ENCODE data around the gene GATB. TPM values are rescaled to one million over a fixed set of nuclear protein-coding genes. Genes with fewer than 3 reads are reported as not detected.

GATB gene
- total RNA-seq, 6 experiments from 2014 or later, result 23.1 to 28.2 (median 24.4) TPM

DNA sequence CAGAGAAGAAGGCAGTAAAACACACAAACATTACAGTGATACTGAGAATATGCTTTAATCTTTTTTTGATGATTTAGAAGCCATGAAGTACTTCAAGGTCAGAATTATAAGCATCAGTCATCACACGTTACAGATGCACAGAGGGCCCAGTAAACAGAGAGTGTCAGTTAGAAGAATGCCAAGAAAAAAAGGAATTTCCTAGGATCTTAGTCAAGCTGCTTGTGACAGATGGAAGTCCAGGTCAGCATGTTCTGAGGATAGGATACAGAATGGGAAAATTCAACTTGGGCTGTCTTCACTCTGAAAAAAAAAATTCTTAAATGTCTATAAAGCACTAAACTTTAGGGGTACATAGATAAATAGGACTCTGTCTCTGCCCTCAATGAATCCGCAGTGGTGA, 38.9 kb downstream of the GATB start:
- H3K27me3 Mint-ChIP-seq (ENCODE audit: insufficient read depth), result no peaks in the 10 kb centered on the region
- no peaks in the 10 kb centered on the region for H3K9me3 Mint-ChIP-seq
- H3K4me1 Mint-ChIP-seq (ENCODE audit: low read depth), result peaks cover 17% of the 10 kb centered on the region; the same call in 1 of the 2 replicates
- no peaks in the 10 kb centered on the region; the same call in 1 of the 2 replicates for H3K36me3 Mint-ChIP-seq (ENCODE audit: low read depth)
- H3K4me3 Mint-ChIP-seq, result no peak overlapping the region
- no peak for DNase-seq
- H3K27ac Mint-ChIP-seq, result no peak overlapping the region
- TF ChIP-seq, protein P1, sequence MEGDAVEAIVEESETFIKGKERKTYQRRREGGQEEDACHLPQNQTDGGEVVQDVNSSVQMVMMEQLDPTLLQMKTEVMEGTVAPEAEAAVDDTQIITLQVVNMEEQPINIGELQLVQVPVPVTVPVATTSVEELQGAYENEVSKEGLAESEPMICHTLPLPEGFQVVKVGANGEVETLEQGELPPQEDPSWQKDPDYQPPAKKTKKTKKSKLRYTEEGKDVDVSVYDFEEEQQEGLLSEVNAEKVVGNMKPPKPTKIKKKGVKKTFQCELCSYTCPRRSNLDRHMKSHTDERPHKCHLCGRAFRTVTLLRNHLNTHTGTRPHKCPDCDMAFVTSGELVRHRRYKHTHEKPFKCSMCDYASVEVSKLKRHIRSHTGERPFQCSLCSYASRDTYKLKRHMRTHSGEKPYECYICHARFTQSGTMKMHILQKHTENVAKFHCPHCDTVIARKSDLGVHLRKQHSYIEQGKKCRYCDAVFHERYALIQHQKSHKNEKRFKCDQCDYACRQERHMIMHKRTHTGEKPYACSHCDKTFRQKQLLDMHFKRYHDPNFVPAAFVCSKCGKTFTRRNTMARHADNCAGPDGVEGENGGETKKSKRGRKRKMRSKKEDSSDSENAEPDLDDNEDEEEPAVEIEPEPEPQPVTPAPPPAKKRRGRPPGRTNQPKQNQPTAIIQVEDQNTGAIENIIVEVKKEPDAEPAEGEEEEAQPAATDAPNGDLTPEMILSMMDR (IDR thresholded peaks at IDR 0.05), result no peak

- no peak for DNase-seq
- TF ChIP-seq, protein P1 (IDR thresholded peaks at IDR 0.05), result no peak
- Mint-ChIP-seq H3K4me1 (ENCODE audit: low read depth) (peaks cover 17% of the 10 kb centered on the region; the same call in 1 of the 2 replicates), H3K9me3 (no peaks in the 10 kb centered on the region), H3K27ac (no peak overlapping the region; the same call in 1 of the 2 replicates), H3K36me3 (ENCODE audit: low read depth) (no peaks in the 10 kb centered on the region; the same call in 1 of the 2 replicates), H3K4me3 (no peak overlapping the region), H3K27me3 (ENCODE audit: insufficient read depth) (no peaks in the 10 kb centered on the region)
These were observed 39.3 kb downstream of the GATB start for GRCh38 chr4:151721466-151721865.

GRCh38 chr4:151719956-151720334, 40.9 kb downstream of the GATB start:
- no peaks in the 10 kb centered on the region; the same call in 1 of the 2 replicates for H3K27me3 Mint-ChIP-seq (ENCODE audit: insufficient read depth)
- no peaks in the 10 kb centered on the region for H3K9me3 Mint-ChIP-seq
- no peak overlapping the region for H3K4me3 Mint-ChIP-seq
- no peaks in the 10 kb centered on the region; the same call in 1 of the 2 replicates for H3K36me3 Mint-ChIP-seq (ENCODE audit: low read depth)
- DNase-seq, result no peak
- H3K27ac Mint-ChIP-seq, result no peak overlapping the region
- H3K4me1 Mint-ChIP-seq (ENCODE audit: low read depth), result peaks cover 17% of the 10 kb centered on the region; the same call in 1 of the 2 replicates
- TF ChIP-seq, protein P1 (IDR thresholded peaks at IDR 0.05), result no peak

GRCh38 chr4:151718984-151719955, 41.5 kb downstream of the GATB start:
- TF ChIP-seq, protein P1 (IDR thresholded peaks at IDR 0.05), result no peak
- no peak for DNase-seq
- Mint-ChIP-seq H3K9me3 (no peaks in the 10 kb centered on the region), H3K4me1 (ENCODE audit: low read depth) (peaks cover 17% of the 10 kb centered on the region; the same call in 1 of the 2 replicates), H3K36me3 (ENCODE audit: low read depth) (no peaks in the 10 kb centered on the region; the same call in 1 of the 2 replicates), H3K27ac (no peak overlapping the region), H3K4me3 (no peak overlapping the region), H3K27me3 (ENCODE audit: insufficient read depth) (no peaks in the 10 kb centered on the region; the same call in 1 of the 2 replicates)

GRCh38 chr4:151717909-151718628, 42.7 kb downstream of the GATB start:
- Mint-ChIP-seq H3K4me1 (ENCODE audit: low read depth) (peaks cover 9% of the 10 kb centered on the region; the same call in 1 of the 2 replicates), H3K27ac (no peak overlapping the region), H3K4me3 (no peak overlapping the region), H3K9me3 (no peaks in the 10 kb centered on the region), H3K36me3 (ENCODE audit: low read depth) (no peaks in the 10 kb centered on the region; the same call in 1 of the 2 replicates), H3K27me3 (ENCODE audit: insufficient read depth) (no peaks in the 10 kb centered on the region; the same call in 1 of the 2 replicates)
- no peak for DNase-seq
- TF ChIP-seq, protein P1 (IDR thresholded peaks at IDR 0.05), result no peak
